ENCODE data around the gene TMC3. TPM values are rescaled to one million over a fixed set of nuclear protein-coding genes. Genes with fewer than 3 reads are reported as not detected.

The TMC3 gene
- polyA plus RNA-seq, 1 donor (not counting 4 experiments of a cell fraction or from before 2014, with no cell fraction given) = not detected

- H3K27me3 ChIP-seq (ENCODE audit: control insufficient read depth, extremely low read depth, insufficient read depth, low read length) = no peaks in the 10 kb centered on the region
- H3K4me1 ChIP-seq (ENCODE audit: control insufficient read depth, extremely low read depth, insufficient read depth, low read length) = no peaks in the 10 kb centered on the region
- H3K9ac ChIP-seq (ENCODE audit: control insufficient read depth, extremely low read depth, insufficient read depth, low read length) = no peak overlapping the region
- H2AFZ ChIP-seq (ENCODE audit: control insufficient read depth, low read length) = no peak overlapping the region
- no peaks in the 10 kb centered on the region for H3K79me2 ChIP-seq (ENCODE audit: control insufficient read depth, insufficient read depth, low read length)
- no peaks in the 10 kb centered on the region for H3K9me1 ChIP-seq (ENCODE audit: control insufficient read depth, extremely low read depth, insufficient read depth, low read length)
- TF ChIP-seq EZH2 (IDR thresholded peaks at IDR 0.05; ENCODE audit: low read length) (no peak), CTCF (optimal IDR thresholded peaks at IDR 0.05 in 1 of 3, IDR thresholded peaks at IDR 0.05 in 1 of 3, conservative IDR thresholded peaks at IDR 0.05 in 1 of 3; ENCODE audit: extremely low read depth in 1 of 3, insufficient read depth in 2 of 3, low read length in 3 of 3) (no peak)
- no peaks in the 10 kb centered on the region for H3K9me3 ChIP-seq (ENCODE audit: control insufficient read depth, low read depth, low read length)
- no peaks in the 10 kb centered on the region for H4K20me1 ChIP-seq (ENCODE audit: control insufficient read depth, extremely low read depth, insufficient read depth, low read length)
- dilution Hi-C loops (cut with MboI; ENCODE audit: extremely low pct_ligation_motif_present, low sequenced_read_pairs) = no loop called here
- no peak overlapping the region for H3K4me3 ChIP-seq (ENCODE audit: control insufficient read depth in 2 of 3, extremely low read depth in 1 of 3, insufficient read depth in 2 of 3, low read depth in 1 of 3, low read length in 3 of 3)
- no peaks in the 10 kb centered on the region for H3K36me3 ChIP-seq (ENCODE audit: control insufficient read depth in 2 of 2, extremely low read depth in 1 of 2, insufficient read depth in 2 of 2, low read length in 2 of 2)
- no peak overlapping the region for H3K4me2 ChIP-seq (ENCODE audit: control insufficient read depth, extremely low read depth, insufficient read depth, low read depth, low read length)
- DNase-seq (ENCODE audit: low read depth, low spot score) (no peak), FAIRE-seq (no peak)
- no peak overlapping the region for H3K27ac ChIP-seq (ENCODE audit: control insufficient read depth, insufficient read depth, low read length)
Observed at GRCh38 chr15:81384891-81385720, 11.1 kb upstream of the TMC3 start.

GRCh38 chr15:81381720-81382119, 7.7 kb upstream of the TMC3 start:
- FAIRE-seq (no peak), DNase-seq (ENCODE audit: low read depth, low spot score) (no peak)
- Histone ChIP-seq H3K27me3 (ENCODE audit: control insufficient read depth, extremely low read depth, insufficient read depth, low read length) (no peaks in the 10 kb centered on the region), H3K27ac (ENCODE audit: control insufficient read depth, insufficient read depth, low read length) (no peak overlapping the region), H3K36me3 (ENCODE audit: control insufficient read depth in 2 of 2, extremely low read depth in 1 of 2, insufficient read depth in 2 of 2, low read length in 2 of 2) (no peaks in the 10 kb centered on the region), H3K9me3 (ENCODE audit: control insufficient read depth, low read depth, low read length) (no peaks in the 10 kb centered on the region), H3K79me2 (ENCODE audit: control insufficient read depth, insufficient read depth, low read length) (no peaks in the 10 kb centered on the region), H4K20me1 (ENCODE audit: control insufficient read depth, extremely low read depth, insufficient read depth, low read length) (no peaks in the 10 kb centered on the region), H3K4me3 (ENCODE audit: control insufficient read depth in 2 of 3, extremely low read depth in 1 of 3, insufficient read depth in 2 of 3, low read depth in 1 of 3, low read length in 3 of 3) (no peak overlapping the region), H2AFZ (ENCODE audit: control insufficient read depth, low read length) (no peak overlapping the region), H3K9ac (ENCODE audit: control insufficient read depth, extremely low read depth, insufficient read depth, low read length) (no peak overlapping the region), H3K9me1 (ENCODE audit: control insufficient read depth, extremely low read depth, insufficient read depth, low read length) (no peaks in the 10 kb centered on the region), H3K4me1 (ENCODE audit: control insufficient read depth, extremely low read depth, insufficient read depth, low read length) (no peaks in the 10 kb centered on the region), H3K4me2 (ENCODE audit: control insufficient read depth, extremely low read depth, insufficient read depth, low read depth, low read length) (no peak overlapping the region)
- TF ChIP-seq EZH2 (IDR thresholded peaks at IDR 0.05; ENCODE audit: low read length) = no peak
- dilution Hi-C loops (cut with MboI; ENCODE audit: extremely low pct_ligation_motif_present, low sequenced_read_pairs) = no loop called here

Data from keratinocyte (primary cell).